ENCODE measurements around the gene MAP3K2. TPM values are rescaled to one million over a fixed set of nuclear protein-coding genes. Genes with fewer than 3 reads are reported as not detected.

MAP3K2 gene
- total and polyA plus RNA-seq, 4 experiments from 2014 or later = 42.5 to 87.2 (median 74.5) TPM

GRCh38 chr2:127378720-127379119, 9.1 kb downstream of the MAP3K2 start:
- H3K27ac Mint-ChIP-seq = peak overlapping the region in 1 of 7 donors; percentile 53
- Histone ChIP-seq H3K36me3 (ENCODE audit: insufficient read depth, low read length) (no peaks in the 10 kb centered on the region), H3K9me3 (ENCODE audit: control insufficient read depth in 1 of 2, low read length in 2 of 2) (peaks cover 0 to 6% of the 10 kb centered on the region in 2 donors), H3K4me1 (ENCODE audit: insufficient read depth, low read length) (peaks cover 57% of the 10 kb centered on the region), H3K27me3 (ENCODE audit: insufficient read depth, low read length) (no peaks in the 10 kb centered on the region), H3K4me3 (ENCODE audit: low read length in 2 of 2) (no peak overlapping the region), H3K27ac (ENCODE audit: low read depth, low read length) (no peak overlapping the region)
- POLR2A ChIA-PET (ENCODE audit: partially characterized antibody) = no interaction called here
- H3K4me1 Mint-ChIP-seq = peaks cover 49 to 74% (median 62%) of the 10 kb centered on the region in 4 donors
- H3K4me3 Mint-ChIP-seq = peak overlapping the region in 1 of 8 donors; percentile 52
- CTCF ChIA-PET (ENCODE audit: partially characterized antibody) = interaction anchor here (1.2 to 1.4 kb wide), 2 partner anchors 36 to 37 kb away, joined by 3 to 4 read pairs; no protein-coding TSS in a partner anchor
- DNase-seq = no peak
- peaks cover 22 to 24% of the 10 kb centered on the region in 2 donors for H3K36me3 Mint-ChIP-seq
- intact Hi-C loops (cut with micrococcal nuclease) = loop anchor here (1.0 kb wide), 1 partner anchor 9 kb away; the partner anchor contains the start of gene MAP3K2
- peaks cover 3 to 19% (median 7%) of the 10 kb centered on the region in 8 donors for H3K9me3 Mint-ChIP-seq
- H3K27me3 Mint-ChIP-seq = no peaks in the 10 kb centered on the region

- Mint-ChIP-seq H3K36me3 (peaks cover 19 to 30% of the 10 kb centered on the region in 2 donors), H3K27me3 (no peaks in the 10 kb centered on the region), H3K27ac (peak overlapping the region in 2 of 7 donors; percentile 24 to 67), H3K9me3 (peaks cover 3 to 27% (median 14%) of the 10 kb centered on the region in 8 donors), H3K4me1 (peaks cover 42 to 73% (median 58%) of the 10 kb centered on the region in 4 donors), H3K4me3 (no peak overlapping the region)
- DNase-seq = no peak
- intact Hi-C loops (cut with micrococcal nuclease) = no loop called here
- CTCF ChIA-PET (ENCODE audit: partially characterized antibody) = interaction anchor here (1.4 kb wide), 2 partner anchors 38 to 39 kb away, joined by 3 to 4 read pairs; no protein-coding TSS in a partner anchor
- H3K27ac ChIP-seq (ENCODE audit: low read depth, low read length) = no peak overlapping the region
- POLR2A ChIA-PET (ENCODE audit: partially characterized antibody) = interaction anchor here (0.6 to 1.0 kb wide), 2 partner anchors 10 to 715 kb away, joined by 4 to 5 read pairs; no protein-coding TSS in a partner anchor
- H3K4me1 ChIP-seq (ENCODE audit: insufficient read depth, low read length) = peaks cover 44% of the 10 kb centered on the region
- H3K36me3 ChIP-seq (ENCODE audit: insufficient read depth, low read length) = no peaks in the 10 kb centered on the region
- peaks cover 0 to 11% of the 10 kb centered on the region in 2 donors for H3K9me3 ChIP-seq (ENCODE audit: control insufficient read depth in 1 of 2, low read length in 2 of 2)
- H3K27me3 ChIP-seq (ENCODE audit: insufficient read depth, low read length) = no peaks in the 10 kb centered on the region
- H3K4me3 ChIP-seq (ENCODE audit: low read length in 2 of 2) = no peak overlapping the region
Measured at GRCh38 chr2:127377262-127377661, 10.5 kb downstream of the MAP3K2 start.

GRCh38 chr2:127376257-127376656, 11.5 kb downstream of the MAP3K2 start:
- CTCF ChIA-PET (ENCODE audit: partially characterized antibody) = interaction anchor here (1.4 kb wide), 1 partner anchor 40 kb away, joined by 3 read pairs; no protein-coding TSS in a partner anchor
- no peaks in the 10 kb centered on the region for H3K27me3 Mint-ChIP-seq
- no peak overlapping the region for H3K4me3 Mint-ChIP-seq
- Histone ChIP-seq H3K4me3 (ENCODE audit: low read length in 2 of 2) (no peak overlapping the region), H3K4me1 (ENCODE audit: insufficient read depth, low read length) (peaks cover 34% of the 10 kb centered on the region), H3K36me3 (ENCODE audit: insufficient read depth, low read length) (no peaks in the 10 kb centered on the region), H3K9me3 (ENCODE audit: control insufficient read depth in 1 of 2, low read length in 2 of 2) (peaks cover 0 to 11% of the 10 kb centered on the region in 2 donors), H3K27me3 (ENCODE audit: insufficient read depth, low read length) (no peaks in the 10 kb centered on the region), H3K27ac (ENCODE audit: low read depth, low read length) (no peak overlapping the region)
- peaks cover 3 to 30% (median 14%) of the 10 kb centered on the region in 8 donors for H3K9me3 Mint-ChIP-seq
- intact Hi-C loops (cut with micrococcal nuclease) = no loop called here
- POLR2A ChIA-PET (ENCODE audit: partially characterized antibody) = interaction anchor here (0.6 kb wide), 1 partner anchor 34 kb away, joined by 3 read pairs; no protein-coding TSS in a partner anchor
- H3K27ac Mint-ChIP-seq = no peak overlapping the region
- H3K36me3 Mint-ChIP-seq = peaks cover 25 to 38% of the 10 kb centered on the region in 2 donors
- peaks cover 41 to 74% (median 56%) of the 10 kb centered on the region in 4 donors for H3K4me1 Mint-ChIP-seq
- DNase-seq = no peak

DNA sequence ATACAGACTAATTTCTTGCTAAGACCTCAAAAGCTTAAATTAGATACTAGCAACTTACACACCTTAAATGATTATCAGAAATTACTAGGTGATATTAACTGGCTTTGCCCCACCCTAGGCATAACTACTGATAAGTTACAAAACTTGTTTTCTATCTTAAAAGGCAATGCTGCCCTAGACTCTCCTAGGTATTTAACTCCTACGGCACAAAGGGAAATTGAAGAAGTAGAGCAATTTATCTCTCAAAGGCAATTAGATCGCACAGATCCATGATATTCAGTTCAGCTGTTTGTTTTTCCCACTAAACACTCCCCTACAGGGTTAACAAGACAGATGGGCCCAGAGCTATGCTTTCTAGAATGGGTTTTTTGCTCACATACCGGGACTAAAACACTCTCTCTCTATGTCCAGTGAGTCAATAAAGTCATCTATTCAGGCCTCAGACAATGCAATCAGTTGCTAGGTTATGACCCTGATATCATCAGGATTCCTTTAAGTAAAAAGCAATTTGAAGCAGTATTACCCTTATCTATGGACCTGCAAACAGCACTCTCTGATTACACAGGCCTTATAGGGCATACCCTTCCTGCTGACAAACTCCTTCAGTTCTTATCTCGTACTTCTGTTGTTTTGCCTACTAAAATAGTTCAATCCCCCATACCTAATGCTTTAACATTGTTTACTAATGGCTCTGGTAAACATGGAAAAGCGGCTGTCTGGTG, 14.3 kb downstream of the MAP3K2 start:
- H3K9me3 Mint-ChIP-seq = peaks cover 3 to 40% (median 14%) of the 10 kb centered on the region in 8 donors
- H3K36me3 Mint-ChIP-seq = peaks cover 37 to 55% of the 10 kb centered on the region in 2 donors

GRCh38 chr2:127371037-127371436, 16.7 kb downstream of the MAP3K2 start:
- H3K27ac ChIP-seq (ENCODE audit: low read depth, low read length) = no peak overlapping the region
- H3K4me1 ChIP-seq (ENCODE audit: insufficient read depth, low read length) = peaks cover 11% of the 10 kb centered on the region
- CTCF ChIA-PET (ENCODE audit: partially characterized antibody) = interaction anchor here (0.7 to 1.5 kb wide), 2 partner anchors 15 to 46 kb away, joined by 3 to 4 read pairs; no protein-coding TSS in a partner anchor
- Mint-ChIP-seq H3K4me3 (no peak overlapping the region), H3K27ac (no peak overlapping the region), H3K36me3 (peaks cover 35 to 46% of the 10 kb centered on the region in 2 donors), H3K4me1 (peaks cover 31 to 75% (median 48%) of the 10 kb centered on the region in 4 donors), H3K27me3 (no peaks in the 10 kb centered on the region), H3K9me3 (peaks cover 3 to 40% (median 14%) of the 10 kb centered on the region in 8 donors)
- H3K36me3 ChIP-seq (ENCODE audit: insufficient read depth, low read length) = no peaks in the 10 kb centered on the region
- H3K9me3 ChIP-seq (ENCODE audit: control insufficient read depth in 1 of 2, low read length in 2 of 2) = peaks cover 0 to 11% of the 10 kb centered on the region in 2 donors
- no peaks in the 10 kb centered on the region for H3K27me3 ChIP-seq (ENCODE audit: insufficient read depth, low read length)
- DNase-seq = no peak
- intact Hi-C loops (cut with micrococcal nuclease) = no loop called here
- POLR2A ChIA-PET (ENCODE audit: partially characterized antibody) = no interaction called here
- H3K4me3 ChIP-seq (ENCODE audit: low read length in 2 of 2) = no peak overlapping the region

More for the DNA sequence above, 14.3 kb downstream of the MAP3K2 start:
- peak overlapping the region in 1 of 7 donors; percentile 1 for H3K27ac Mint-ChIP-seq
- CTCF ChIA-PET (ENCODE audit: partially characterized antibody) = interaction anchor here (1.3 kb wide), 1 partner anchor 42 kb away, joined by 3 read pairs; no protein-coding TSS in a partner anchor
- POLR2A ChIA-PET (ENCODE audit: partially characterized antibody) = interaction anchor here (1.4 kb wide), 1 partner anchor 43 kb away, joined by 5 read pairs; no protein-coding TSS in a partner anchor
- no peak overlapping the region for H3K27ac ChIP-seq (ENCODE audit: low read depth, low read length)
- H3K9me3 ChIP-seq (ENCODE audit: control insufficient read depth in 1 of 2, low read length in 2 of 2) = peaks cover 0 to 14% of the 10 kb centered on the region in 2 donors
- no peaks in the 10 kb centered on the region for H3K27me3 ChIP-seq (ENCODE audit: insufficient read depth, low read length)
- H3K27me3 Mint-ChIP-seq = no peaks in the 10 kb centered on the region
- no peak overlapping the region for H3K4me3 ChIP-seq (ENCODE audit: low read length in 2 of 2)
- peaks cover 9% of the 10 kb centered on the region for H3K4me1 ChIP-seq (ENCODE audit: insufficient read depth, low read length)
- H3K4me3 Mint-ChIP-seq = peak overlapping the region in 1 of 8 donors; percentile 21
- no peaks in the 10 kb centered on the region for H3K36me3 ChIP-seq (ENCODE audit: insufficient read depth, low read length)
- no peak for DNase-seq
- intact Hi-C loops (cut with micrococcal nuclease) = no loop called here
- H3K4me1 Mint-ChIP-seq = peaks cover 31 to 69% (median 42%) of the 10 kb centered on the region in 4 donors

- peaks cover 17% of the 10 kb centered on the region for H3K4me1 ChIP-seq (ENCODE audit: insufficient read depth, low read length)
- peaks cover 35 to 80% (median 53%) of the 10 kb centered on the region in 4 donors for H3K4me1 Mint-ChIP-seq
- H3K27me3 Mint-ChIP-seq = no peaks in the 10 kb centered on the region
- CTCF ChIA-PET (ENCODE audit: partially characterized antibody) = interaction anchor here (0.7 to 1.5 kb wide), 2 partner anchors 14 to 47 kb away, joined by 3 to 4 read pairs; no protein-coding TSS in a partner anchor
- H3K4me3 Mint-ChIP-seq = no peak overlapping the region
- peaks cover 29 to 41% of the 10 kb centered on the region in 2 donors for H3K36me3 Mint-ChIP-seq
- intact Hi-C loops (cut with micrococcal nuclease) = no loop called here
- no peaks in the 10 kb centered on the region for H3K36me3 ChIP-seq (ENCODE audit: insufficient read depth, low read length)
- H3K4me3 ChIP-seq (ENCODE audit: low read length in 2 of 2) = no peak overlapping the region
- peaks cover 0 to 33% (median 14%) of the 10 kb centered on the region in 8 donors for H3K9me3 Mint-ChIP-seq
- no peak overlapping the region for H3K27ac ChIP-seq (ENCODE audit: low read depth, low read length)
- peaks cover 0 to 11% of the 10 kb centered on the region in 2 donors for H3K9me3 ChIP-seq (ENCODE audit: control insufficient read depth in 1 of 2, low read length in 2 of 2)
- no peak for DNase-seq
- POLR2A ChIA-PET (ENCODE audit: partially characterized antibody) = no interaction called here
- peak overlapping the region in 2 of 7 donors; percentile 11 to 41 for H3K27ac Mint-ChIP-seq
- no peaks in the 10 kb centered on the region for H3K27me3 ChIP-seq (ENCODE audit: insufficient read depth, low read length)
Measured at GRCh38 chr2:127370010-127370409, 17.8 kb downstream of the MAP3K2 start.

Data from CD4-positive, alpha-beta memory T cell (primary cell).